ENCODE data around the gene TNP2.

TNP2 gene

GRCh38 chr16:11219178-11219577 is 49.9 kb downstream of the TNP2 start:
- Histone ChIP-seq H3K4me3 (ENCODE audit: low read depth, low read length) (no peak overlapping the region), H3K36me3 (no peaks in the 10 kb centered on the region), H3K27me3 (ENCODE audit: insufficient read depth, low read depth, severe bottlenecking) (no peaks in the 10 kb centered on the region), H3K27ac (no peak overlapping the region), H3K9me3 (ENCODE audit: severe bottlenecking) (peaks cover 24% of the 10 kb centered on the region)
- TF ChIP-seq CTCF (IDR thresholded peaks at IDR 0.05; ENCODE audit: low read depth, low read length): no peak
- DNase-seq: no peak

GRCh38 chr16:11218604-11218962 is 50.5 kb downstream of the TNP2 start:
- TF ChIP-seq CTCF (IDR thresholded peaks at IDR 0.05; ENCODE audit: low read depth, low read length): peak; percentile 60
- no peak for DNase-seq
- Histone ChIP-seq H3K27me3 (ENCODE audit: insufficient read depth, low read depth, severe bottlenecking) (no peaks in the 10 kb centered on the region), H3K9me3 (ENCODE audit: severe bottlenecking) (peaks cover 24% of the 10 kb centered on the region), H3K27ac (no peak overlapping the region), H3K4me3 (ENCODE audit: low read depth, low read length) (no peak overlapping the region), H3K36me3 (no peaks in the 10 kb centered on the region)

Data from WERI-Rb-1 (cell line).